T-helper 2 cell (primary cell): Measurements from ENCODE around the gene LPCAT1.
A peak's percentile ranks its signal among the peaks of the same experiment; 100 is the strongest.

Source experiments
- DNase-seq, 5 experiments: peaks; one replicate each; pipeline versions ENCODE4 v3.0.0 to v3.0.0-alpha.2; 2012 to 2022

LPCAT1 gene

DNA sequence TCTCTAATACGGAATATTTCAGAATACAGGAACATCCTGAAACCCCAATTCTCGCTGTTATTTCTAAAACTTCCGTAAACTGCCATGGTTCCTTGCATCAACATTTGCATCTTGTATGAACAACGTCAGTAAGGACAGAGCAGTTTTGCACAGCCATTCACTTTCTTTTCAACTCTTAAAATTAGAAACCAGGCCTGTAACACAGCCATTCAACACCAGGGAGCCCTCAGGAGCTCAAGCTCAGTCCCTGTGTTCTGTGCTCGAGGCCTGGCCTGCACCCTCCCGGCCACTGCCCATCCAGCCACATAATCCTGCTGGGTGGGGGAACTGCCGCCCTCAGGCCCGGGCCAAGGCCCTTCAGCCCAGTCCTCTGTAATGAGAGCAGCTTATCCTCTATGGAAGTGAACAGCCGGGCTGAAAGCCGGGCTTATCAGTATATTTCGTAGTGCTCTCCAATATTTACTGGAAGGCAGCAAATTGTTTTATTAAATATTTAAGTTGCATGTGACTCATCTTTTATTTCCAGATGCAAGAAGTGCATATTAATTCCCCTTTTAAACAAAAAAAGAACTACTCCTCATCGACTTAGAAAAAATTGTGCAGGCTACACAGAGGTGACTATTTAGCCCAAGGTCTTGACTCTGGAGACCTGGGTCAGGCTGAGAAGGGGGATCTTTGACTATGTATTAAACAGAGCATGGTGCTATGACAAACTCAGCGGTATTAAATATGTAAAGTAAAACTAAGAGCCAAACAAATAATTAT lies 45.3 kb downstream of the LPCAT1 start:
- no peak for DNase-seq

DNA sequence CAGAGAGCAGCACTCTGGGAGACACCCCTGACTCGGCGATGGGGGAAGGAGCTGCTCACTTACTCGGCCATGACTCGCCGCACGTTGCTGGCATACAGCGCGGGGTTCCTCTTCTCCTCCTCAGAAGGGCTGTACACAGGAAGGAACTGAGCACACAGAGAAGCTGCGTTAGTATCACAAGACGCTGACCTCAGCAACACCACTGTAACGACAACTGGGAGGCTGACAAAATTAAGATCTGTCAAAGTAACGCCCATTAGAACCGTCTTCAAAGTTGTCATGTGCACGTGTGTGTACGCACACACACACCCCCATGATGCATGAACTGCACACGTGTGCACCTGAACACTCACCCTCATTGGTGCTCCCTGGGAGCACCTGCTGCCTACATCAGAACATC lies 46.4 kb downstream of the LPCAT1 start:
- DNase-seq: peak in 1 of 5 experiments; percentile 7

GRCh38 chr5:1476967-1477310 lies 46.8 kb downstream of the LPCAT1 start:
- peak in 1 of 5 experiments; percentile 4 for DNase-seq

GRCh38 chr5:1476181-1476966 lies 47.4 kb downstream of the LPCAT1 start:
- peak in 1 of 5 experiments; percentile 6 for DNase-seq

- peak in 1 of 5 experiments; percentile 4 for DNase-seq
Measured at GRCh38 chr5:1475544-1475900, 48.2 kb downstream of the LPCAT1 start.

GRCh38 chr5:1474866-1475543 lies 48.8 kb downstream of the LPCAT1 start:
- peak in 1 of 5 experiments; percentile 1 for DNase-seq

- peak in 1 of 5 experiments; percentile 7 for DNase-seq
Measured at GRCh38 chr5:1474183-1474839, 49.4 kb downstream of the LPCAT1 start.

- DNase-seq: no peak
Measured at GRCh38 chr5:1473746-1474145, 50.0 kb downstream of the LPCAT1 start.

DNA sequence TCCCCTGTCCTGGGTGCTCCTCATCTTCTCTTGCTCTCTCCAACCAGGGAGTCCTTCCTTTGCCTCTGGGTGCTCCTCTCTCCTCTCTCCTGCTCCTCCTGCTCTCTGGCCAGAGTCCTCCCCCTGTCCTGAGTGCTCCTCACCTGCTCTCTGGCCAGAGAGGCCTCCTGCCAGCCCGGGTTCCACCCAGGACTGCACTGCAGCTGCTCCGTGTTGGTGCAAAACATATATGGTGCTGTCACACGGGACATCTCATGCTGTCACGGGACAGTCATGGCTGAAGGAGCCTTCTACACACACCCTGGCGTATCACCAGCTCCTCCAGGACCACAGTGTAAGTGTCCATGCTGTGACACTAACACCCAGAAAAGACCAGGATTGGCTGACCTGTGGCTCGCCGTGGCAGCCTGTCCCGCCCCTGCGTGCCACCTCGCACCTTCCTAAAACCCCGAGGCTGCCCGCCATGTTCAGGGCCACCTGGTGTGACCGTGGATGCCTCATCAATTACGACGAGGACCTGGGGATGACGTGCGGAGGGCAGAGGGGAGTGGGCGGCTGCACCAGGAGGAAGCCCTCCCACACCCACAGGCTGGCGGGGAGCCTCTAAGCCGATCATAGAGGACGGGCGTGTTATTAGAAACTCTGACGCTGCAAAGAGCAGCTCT lies 50.7 kb downstream of the LPCAT1 start:
- DNase-seq: peak in 1 of 5 experiments; percentile 8

- peak in 1 of 5 experiments; percentile 7 for DNase-seq
Measured at GRCh38 chr5:1471997-1472963, 51.5 kb downstream of the LPCAT1 start.

- peak in 1 of 5 experiments; percentile 1 for DNase-seq
Measured at GRCh38 chr5:1471240-1471853, 52.4 kb downstream of the LPCAT1 start.

GRCh38 chr5:1470762-1471211 lies 53.0 kb downstream of the LPCAT1 start:
- peak in 1 of 5 experiments; percentile 7 for DNase-seq

DNA sequence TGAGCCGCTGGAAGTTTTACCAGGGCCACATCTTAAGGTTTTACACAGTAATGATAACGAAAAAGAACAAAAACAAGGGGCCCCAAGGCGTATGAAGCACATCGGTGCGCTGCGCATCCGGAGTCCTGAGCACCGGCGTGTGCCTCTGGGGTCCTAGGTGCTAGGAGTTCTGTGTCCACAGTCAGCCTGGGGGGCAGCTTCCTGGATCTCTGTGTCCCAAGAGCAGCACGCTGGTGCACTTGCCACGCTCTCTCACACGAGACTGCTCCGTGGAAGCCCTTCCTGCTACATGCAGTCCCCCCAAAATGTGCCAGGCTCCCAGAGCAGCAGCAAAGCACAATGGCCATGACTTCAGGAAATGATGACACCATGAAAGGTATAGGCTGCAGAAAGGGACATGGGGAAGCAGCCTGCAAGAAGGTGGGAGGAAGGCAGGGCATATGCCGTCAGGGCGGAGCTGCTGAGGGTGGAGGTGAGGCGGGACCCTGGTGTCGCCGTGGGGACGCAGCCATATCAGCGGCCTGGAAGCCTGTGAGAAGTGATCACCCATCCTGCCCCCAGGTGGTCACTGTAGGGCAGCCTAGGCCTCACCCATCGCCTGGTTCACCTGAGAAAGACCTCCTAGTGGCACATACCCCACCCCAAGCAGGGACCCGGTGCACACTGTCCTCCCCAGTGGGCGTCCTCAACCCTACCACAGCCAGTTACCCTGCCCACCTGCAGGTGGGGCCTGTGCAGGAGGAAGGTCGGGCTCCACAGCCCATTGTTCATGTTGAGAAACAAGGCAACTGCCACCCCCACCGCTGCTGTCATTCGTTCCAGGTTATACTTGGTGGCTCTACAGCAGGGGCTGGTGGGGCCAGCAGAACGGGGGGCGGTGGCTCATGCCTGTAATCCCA lies 54.9 kb downstream of the LPCAT1 start:
- DNase-seq: peak in 1 of 5 experiments; percentile 4

- DNase-seq: peak in 1 of 5 experiments; percentile 7
Measured at GRCh38 chr5:1468247-1468612, 55.5 kb downstream of the LPCAT1 start.

- DNase-seq: peak in 1 of 5 experiments; percentile 3
Measured at GRCh38 chr5:1467341-1468246, 56.2 kb downstream of the LPCAT1 start.

GRCh38 chr5:1466631-1467265 lies 57.0 kb downstream of the LPCAT1 start:
- peak in 1 of 5 experiments; percentile 5 for DNase-seq

DNA sequence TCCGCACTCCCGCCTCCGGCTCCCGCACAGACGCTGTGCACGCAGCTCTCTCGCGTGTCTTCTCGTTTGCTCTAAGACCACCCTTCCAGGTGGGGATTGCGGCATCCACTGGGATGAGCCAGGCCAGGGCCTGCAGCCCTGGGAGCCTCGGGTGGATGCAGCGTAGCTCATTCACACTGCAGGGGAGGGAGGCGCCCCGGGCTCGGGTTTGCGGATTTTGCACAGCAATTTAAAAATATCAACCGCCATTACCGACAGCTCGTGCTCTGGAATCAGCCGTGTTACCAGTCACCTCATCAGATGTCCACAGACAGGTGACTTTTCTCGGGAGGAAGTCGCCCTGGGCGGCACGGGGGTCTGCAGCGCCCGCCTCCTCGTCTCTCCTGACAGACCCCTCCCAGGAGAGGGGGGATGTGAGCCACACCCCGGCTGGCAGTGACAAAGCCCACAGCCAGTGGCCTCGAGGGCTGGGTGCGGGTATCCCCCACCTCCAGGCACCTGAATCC lies 57.7 kb downstream of the LPCAT1 start:
- DNase-seq: peak in 1 of 5 experiments; percentile 3
